ENCODE results near the gene ZNF28. TPM values are rescaled to one million over a fixed set of nuclear protein-coding genes. Genes with fewer than 3 reads are reported as not detected.
"Not testable (repeated sequence)": the region's sequence is repeated elsewhere in the genome, so short reads cannot be mapped to it uniquely, and the experiment has no call there.

The ZNF28 gene
- total RNA-seq, 1 experiment from 2014 or later = 29.7 TPM

DNA sequence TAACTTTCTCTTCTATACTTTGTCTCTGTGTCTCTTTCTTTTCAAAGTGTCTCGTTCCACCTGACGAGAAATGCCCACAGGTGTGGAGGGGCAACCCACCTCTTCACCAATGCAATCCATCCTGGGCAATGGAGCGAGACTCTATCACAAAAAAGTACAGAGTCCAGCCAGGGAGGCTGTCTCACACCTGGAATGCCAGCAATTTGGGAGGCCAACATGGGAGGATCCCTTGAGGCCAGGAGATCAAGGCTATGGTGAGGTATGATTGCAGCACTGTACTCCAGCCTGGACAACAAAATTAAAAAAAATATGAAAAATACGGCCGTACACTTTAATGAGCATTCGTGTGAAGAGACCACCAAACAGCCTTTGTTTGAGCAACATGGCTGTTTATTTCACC, 32.0 kb downstream of the ZNF28 start:
- BruUV-seq (replicated peaks) = no TSS peak
- intact Hi-C loops (cut with micrococcal nuclease) = no loop called here
- H3K4me2 ChIP-seq (ENCODE audit: low read length) = no peak overlapping the region
- H3K9ac ChIP-seq (ENCODE audit: low read length) = no peak overlapping the region
- TF ChIP-seq EZH2 (IDR thresholded peaks at IDR 0.05; ENCODE audit: low read length, unreplicated experiment) (no peak), EZH2phosphoT487 (IDR thresholded peaks at IDR 0.05; ENCODE audit: borderline replicate concordance, low read length) (no peak)
- TF ChIP-seq, protein P1, sequence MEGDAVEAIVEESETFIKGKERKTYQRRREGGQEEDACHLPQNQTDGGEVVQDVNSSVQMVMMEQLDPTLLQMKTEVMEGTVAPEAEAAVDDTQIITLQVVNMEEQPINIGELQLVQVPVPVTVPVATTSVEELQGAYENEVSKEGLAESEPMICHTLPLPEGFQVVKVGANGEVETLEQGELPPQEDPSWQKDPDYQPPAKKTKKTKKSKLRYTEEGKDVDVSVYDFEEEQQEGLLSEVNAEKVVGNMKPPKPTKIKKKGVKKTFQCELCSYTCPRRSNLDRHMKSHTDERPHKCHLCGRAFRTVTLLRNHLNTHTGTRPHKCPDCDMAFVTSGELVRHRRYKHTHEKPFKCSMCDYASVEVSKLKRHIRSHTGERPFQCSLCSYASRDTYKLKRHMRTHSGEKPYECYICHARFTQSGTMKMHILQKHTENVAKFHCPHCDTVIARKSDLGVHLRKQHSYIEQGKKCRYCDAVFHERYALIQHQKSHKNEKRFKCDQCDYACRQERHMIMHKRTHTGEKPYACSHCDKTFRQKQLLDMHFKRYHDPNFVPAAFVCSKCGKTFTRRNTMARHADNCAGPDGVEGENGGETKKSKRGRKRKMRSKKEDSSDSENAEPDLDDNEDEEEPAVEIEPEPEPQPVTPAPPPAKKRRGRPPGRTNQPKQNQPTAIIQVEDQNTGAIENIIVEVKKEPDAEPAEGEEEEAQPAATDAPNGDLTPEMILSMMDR (conservative IDR thresholded peaks at IDR 0.05; ENCODE audit: low read depth, low read length) = no peak
- DNase-seq = no peak
- peaks cover 2% of the 10 kb centered on the region; the same call in 1 of the 2 replicates for H3K4me1 ChIP-seq (ENCODE audit: insufficient read depth, low read length)
- H3F3A ChIP-seq (ENCODE audit: low read length, unreplicated experiment) = no peaks in the 10 kb centered on the region
- no peak overlapping the region for H3K4me3 ChIP-seq (ENCODE audit: low read length)
- ATAC-seq = no peak
- no peaks in the 10 kb centered on the region for H3K9me2 ChIP-seq (replicated peaks; ENCODE audit: low read length)
- H3K9me3 ChIP-seq (ENCODE audit: low read length) = peaks cover 11% of the 10 kb centered on the region; the same call in 1 of the 2 replicates
- ChIA-PET CTCF (no interaction called here), POLR2A (ENCODE audit: unreplicated experiment) (no interaction called here)
- H3K27ac ChIP-seq (ENCODE audit: low read length) = no peak overlapping the region
- peaks cover 18% of the 10 kb centered on the region for H3K79me2 ChIP-seq (ENCODE audit: low read length)
- H3K36me3 ChIP-seq (ENCODE audit: low read depth, low read length) = 0 out of 2 replicates have a peak, but pooled peaks cover under 1% of the 10 kb centered on the region
- no peaks in the 10 kb centered on the region for H3K27me3 ChIP-seq (ENCODE audit: low read length)
- H2AFZ ChIP-seq (ENCODE audit: low read length) = no peak overlapping the region
- H4K20me1 ChIP-seq (ENCODE audit: low read length) = no peaks in the 10 kb centered on the region

DNA sequence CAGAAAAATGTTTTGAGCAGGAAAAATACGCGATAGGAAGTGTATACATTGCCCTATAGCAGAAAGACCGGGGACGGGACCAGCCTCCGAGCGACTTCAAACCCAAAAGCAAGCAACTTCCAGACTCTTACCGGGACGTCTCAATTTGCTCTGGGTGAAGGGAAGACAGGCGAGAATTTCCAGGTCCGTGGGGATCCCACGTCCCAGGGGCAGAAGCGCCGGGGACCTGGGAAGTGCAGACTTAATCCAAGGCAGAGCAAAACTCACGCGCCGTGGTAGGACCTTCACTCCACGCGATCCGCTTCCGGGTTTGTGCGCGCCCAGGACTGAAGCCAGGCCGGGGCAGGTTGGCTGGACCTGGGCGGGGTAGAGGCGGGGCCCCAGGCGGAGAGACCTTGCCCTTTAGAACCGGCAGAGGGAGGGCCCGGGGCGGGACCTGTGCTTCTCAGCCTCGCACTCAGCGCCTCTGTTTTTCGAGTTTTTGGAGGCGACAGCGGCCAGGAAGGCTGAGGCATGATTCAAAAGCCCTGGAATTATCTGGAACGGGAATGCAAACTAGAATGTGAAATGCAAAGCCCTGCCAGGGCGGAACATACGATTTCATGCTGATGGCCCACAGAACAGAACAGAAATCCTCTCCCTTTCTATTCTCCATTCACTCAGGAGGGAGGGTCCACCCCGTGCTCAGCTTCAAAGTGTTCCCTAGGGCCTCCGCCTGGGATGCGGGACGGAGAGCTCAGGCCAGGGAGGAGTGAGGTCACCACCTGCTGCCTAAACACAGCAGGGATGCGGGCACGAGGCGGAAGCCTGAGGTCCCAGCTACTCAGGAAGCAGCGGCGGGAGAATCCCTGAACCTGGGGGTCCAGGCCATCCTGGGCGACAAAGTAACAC, 34.7 kb downstream of the ZNF28 start, which contains the start of gene ZNF600:
ZNF600 (minus strand) TSS at position 328 of the 891 bp plus-strand sequence. CDS start 7,903 bp downstream, outside the sequence.
- CTCF ChIA-PET; intact Hi-C loops (cut with micrococcal nuclease); POLR2A ChIA-PET (ENCODE audit: unreplicated experiment); H3K4me1 ChIP-seq (ENCODE audit: insufficient read depth, low read length); H3K36me3 ChIP-seq (ENCODE audit: low read depth, low read length); H4K20me1 ChIP-seq (ENCODE audit: low read length); H3K9me3 ChIP-seq (ENCODE audit: low read length); H3K9me2 ChIP-seq (replicated peaks; ENCODE audit: low read length); H3F3A ChIP-seq (ENCODE audit: low read length, unreplicated experiment); H3K27ac ChIP-seq (ENCODE audit: low read length); H3K27me3 ChIP-seq (ENCODE audit: low read length): not testable (repeated sequence)
- ATAC-seq (peak; percentile 99), DNase-seq (peak; percentile 86)
- BruUV-seq (replicated peaks) = TSS peak; percentile 61
- Histone ChIP-seq H3K4me3 (ENCODE audit: low read length) (peak within 1 kb of the TSS; percentile 71), H3K9ac (ENCODE audit: low read length) (peak within 1 kb of the TSS; percentile 71), H2AFZ (ENCODE audit: low read length) (peak within 1 kb of the TSS; percentile 82), H3K4me2 (ENCODE audit: low read length) (peak within 1 kb of the TSS; percentile 79), H3K79me2 (ENCODE audit: low read length) (peaks cover 26% of the 10 kb centered on the region)

DNA sequence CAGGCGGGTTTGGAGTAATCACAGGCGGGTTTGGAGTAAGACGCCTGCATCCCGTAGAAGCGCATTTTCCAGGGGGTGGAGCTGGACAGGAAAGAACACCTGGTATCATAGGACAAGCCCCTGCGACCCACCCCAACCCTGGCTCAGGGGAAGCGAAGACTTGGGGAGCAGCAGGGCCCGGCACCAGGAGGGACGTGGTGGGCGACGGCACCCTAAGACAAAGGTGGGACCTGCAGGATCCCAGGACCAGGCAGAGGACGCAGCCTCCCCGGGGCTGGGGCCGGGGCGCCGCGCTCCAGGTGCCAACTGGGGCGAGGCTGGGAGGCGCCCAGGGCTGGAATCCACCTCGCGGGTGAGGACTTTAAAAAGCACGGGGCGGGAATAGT, 35.4 kb downstream of the ZNF28 start:
- peak; percentile 39 for ATAC-seq
- H3K9me2 ChIP-seq (replicated peaks; ENCODE audit: low read length) = no peaks in the 10 kb centered on the region
- TSS peak; percentile 86 for BruUV-seq (replicated peaks)
- no peaks in the 10 kb centered on the region for H3F3A ChIP-seq (ENCODE audit: low read length, unreplicated experiment)
- TF ChIP-seq, protein P1 (conservative IDR thresholded peaks at IDR 0.05; ENCODE audit: low read depth, low read length) = no peak
- no peak for TF ChIP-seq EZH2 (IDR thresholded peaks at IDR 0.05; ENCODE audit: low read length, unreplicated experiment)
- TF ChIP-seq EZH2phosphoT487 (IDR thresholded peaks at IDR 0.05; ENCODE audit: borderline replicate concordance, low read length) = no peak
- peak overlapping the region; percentile 82 for H2AFZ ChIP-seq (ENCODE audit: low read length)
- H3K9ac ChIP-seq (ENCODE audit: low read length) = peak overlapping the region; percentile 71
- POLR2A ChIA-PET (ENCODE audit: unreplicated experiment) = no interaction called here
- H3K36me3 ChIP-seq (ENCODE audit: low read depth, low read length) = peaks cover 13% of the 10 kb centered on the region
- H4K20me1 ChIP-seq (ENCODE audit: low read length) = no peaks in the 10 kb centered on the region
- H3K4me2 ChIP-seq (ENCODE audit: low read length) = peak overlapping the region; percentile 79
- H3K27ac ChIP-seq (ENCODE audit: low read length) = no peak overlapping the region
- CTCF ChIA-PET = no interaction called here
- no peaks in the 10 kb centered on the region for H3K27me3 ChIP-seq (ENCODE audit: low read length)
- H3K4me3 ChIP-seq (ENCODE audit: low read length) = peak overlapping the region; percentile 71
- peaks cover 3% of the 10 kb centered on the region; the same call in 1 of the 2 replicates for H3K4me1 ChIP-seq (ENCODE audit: insufficient read depth, low read length)
- H3K9me3 ChIP-seq (ENCODE audit: low read length) = no peaks in the 10 kb centered on the region
- intact Hi-C loops (cut with micrococcal nuclease) = no loop called here
- H3K79me2 ChIP-seq (ENCODE audit: low read length) = peaks cover 26% of the 10 kb centered on the region
- peak; percentile 19 for DNase-seq
